HG02884 (cell line): Measurements from ENCODE around the gene NBPF4.
"Not testable (repeated sequence)": the region's sequence is repeated elsewhere in the genome, so short reads cannot be mapped to it uniquely, and the experiment has no call there.

Source experiments
- ATAC-seq: cut with Tn5 transposase; IDR thresholded peaks from one replicate; pipeline ENCODE4 v1.9.1; 2021; ENCODE audit warnings: mild to moderate bottlenecking, moderate library complexity; ENCODE audit not compliant: unreplicated experiment

Gene NBPF4

GRCh38 chr1:108211014-108211413, 32.9 kb downstream of the NBPF4 start:
- no peak for ATAC-seq

GRCh38 chr1:108209456-108210108, 34.3 kb downstream of the NBPF4 start:
- ATAC-seq: no peak

DNA sequence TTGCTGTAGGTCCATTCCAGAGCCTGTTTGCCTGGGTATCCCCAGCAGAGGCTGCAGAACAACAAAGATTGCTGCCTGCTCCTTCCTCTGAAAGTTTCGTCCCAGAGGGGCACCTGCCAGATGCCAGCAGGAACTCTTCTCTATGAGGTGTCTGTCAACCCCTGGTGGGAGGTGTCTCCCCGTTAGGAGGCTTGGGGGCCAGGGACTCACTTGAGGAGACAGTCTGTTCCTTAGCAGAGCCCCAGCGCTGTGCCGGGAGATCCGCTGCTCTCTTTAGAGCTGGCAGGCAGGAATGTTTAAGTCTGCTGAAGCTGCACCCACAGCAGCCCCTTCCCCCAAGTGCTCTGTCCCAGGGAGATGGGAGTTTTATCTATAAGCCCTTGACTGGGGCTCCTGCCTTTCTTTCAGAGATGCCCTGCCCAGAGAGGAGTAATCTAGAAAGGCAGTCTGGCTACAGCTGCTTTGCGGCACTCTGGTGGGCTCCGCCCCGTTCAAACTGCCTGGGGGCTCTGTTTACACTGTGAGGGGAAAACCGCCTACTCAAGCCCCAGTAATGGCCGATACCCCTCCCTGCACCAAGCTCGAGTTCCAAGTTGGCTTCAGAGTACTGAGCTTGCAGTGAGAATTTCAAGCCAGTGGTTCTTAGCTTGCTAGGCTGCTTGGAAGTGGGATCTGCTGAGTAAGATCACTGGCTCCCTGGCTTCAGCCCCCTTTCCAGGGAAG, 35.0 kb downstream of the NBPF4 start:
- ATAC-seq: no peak

DNA sequence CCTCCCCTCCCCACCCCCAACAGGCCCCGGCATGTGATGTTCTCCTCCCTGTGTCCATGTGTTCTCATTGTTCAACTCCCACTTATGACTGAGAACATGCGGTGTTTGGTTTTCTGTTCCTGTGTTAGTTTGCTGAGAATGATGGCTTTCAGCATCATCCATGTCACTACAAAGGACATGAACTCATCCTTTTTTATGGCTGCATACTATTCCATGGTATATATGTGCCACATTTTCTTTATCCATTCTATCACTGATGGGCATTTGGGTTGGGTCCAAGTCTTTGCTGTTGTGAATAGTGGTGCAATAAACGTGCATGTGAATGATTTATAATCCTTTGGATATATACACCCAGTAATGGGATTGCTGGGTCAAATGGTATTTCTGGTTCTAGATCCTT, 40.3 kb downstream of the NBPF4 start:
- not testable (repeated sequence) for ATAC-seq

DNA sequence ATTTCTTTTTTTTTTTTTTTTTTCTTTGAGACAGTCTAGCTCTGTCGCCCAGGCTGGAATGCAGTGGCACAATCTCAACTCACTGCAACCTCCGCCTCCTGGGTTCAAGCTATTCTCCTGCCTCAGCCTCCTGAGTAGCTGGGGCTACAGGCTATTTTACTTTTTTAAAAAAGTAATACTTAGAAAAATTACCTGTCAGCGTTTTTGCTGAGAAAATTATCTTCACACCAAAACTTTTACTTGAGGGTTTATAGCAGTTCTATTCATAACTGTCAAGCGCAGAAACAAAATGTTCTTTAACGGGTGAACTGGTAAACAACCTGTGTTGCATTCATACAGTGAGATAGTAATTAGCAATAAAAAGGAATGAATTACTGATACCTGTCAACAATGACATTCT, 42.2 kb downstream of the NBPF4 start:
- no peak for ATAC-seq

DNA sequence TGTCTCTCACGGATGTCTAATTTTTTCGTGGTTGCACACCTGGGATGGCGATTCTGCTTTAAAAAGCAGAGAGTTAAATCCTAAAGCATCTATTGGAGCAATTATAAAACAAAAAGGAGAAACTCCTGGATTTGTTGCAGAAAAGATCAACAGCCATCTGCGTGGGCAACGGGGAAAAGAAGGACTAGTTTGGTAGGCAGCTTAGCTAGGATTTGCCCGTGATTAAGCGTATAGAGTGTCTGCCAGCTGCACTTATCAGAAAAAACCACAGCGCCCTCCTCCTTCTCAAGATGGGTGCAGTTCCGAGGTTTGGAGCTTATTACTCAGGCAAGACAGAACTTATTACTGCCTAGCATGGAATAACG, 43.2 kb downstream of the NBPF4 start:
- no peak for ATAC-seq

DNA sequence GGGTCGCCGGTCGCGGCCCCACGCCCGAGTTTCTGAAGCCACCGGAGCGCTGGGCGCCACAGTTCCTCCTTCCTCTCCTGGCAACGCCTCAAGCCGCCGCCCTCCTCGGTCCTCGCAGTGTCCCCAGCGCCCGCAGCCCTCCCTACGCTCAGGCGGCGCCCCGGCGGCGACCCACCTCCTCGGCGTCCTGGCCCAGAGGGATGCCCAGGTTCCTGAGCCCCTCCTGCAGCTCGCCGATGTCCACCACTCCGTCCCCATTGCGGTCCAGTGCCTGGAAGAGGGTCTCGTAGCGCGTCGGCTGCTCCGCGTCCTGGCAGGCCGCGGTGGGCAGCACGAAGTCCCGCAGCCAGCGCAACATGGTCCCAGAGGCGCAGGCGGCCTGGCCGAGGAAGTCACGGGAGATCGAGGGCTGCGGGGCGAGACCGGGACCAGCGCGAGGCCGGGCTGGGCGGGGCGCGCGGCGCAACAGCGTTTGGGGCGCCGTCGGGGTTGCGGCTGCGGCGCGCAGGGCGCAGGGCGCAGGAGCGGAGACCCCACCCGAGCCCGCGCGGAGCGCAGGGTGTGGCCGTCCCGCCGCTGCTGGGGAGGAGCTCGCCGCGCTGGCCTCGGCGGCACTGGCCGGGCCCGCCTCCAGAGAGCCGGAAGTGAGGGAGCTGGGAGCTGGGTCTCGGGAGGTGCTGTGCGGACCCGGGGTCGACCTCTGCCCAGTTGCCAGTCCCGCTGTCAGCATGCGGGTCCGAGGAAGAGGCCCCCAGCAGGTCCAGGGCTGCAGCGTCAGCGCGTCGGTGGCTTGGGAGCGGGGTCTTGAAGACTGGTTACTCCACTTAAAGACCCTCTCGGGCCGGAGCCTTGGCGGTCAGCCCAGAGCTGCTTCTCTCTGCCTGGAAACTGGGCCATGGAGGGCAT, 43.8 kb downstream of the NBPF4 start, which contains the start of gene SLC25A24:
Gene SLC25A24 (minus strand): TSS at position 563 of the 906 bp plus-strand sequence. CDS start 205 bp downstream, at position 358.
- ATAC-seq: peak; percentile 62

GRCh38 chr1:108199201-108199691, 44.6 kb downstream of the NBPF4 start:
- ATAC-seq: no peak

DNA sequence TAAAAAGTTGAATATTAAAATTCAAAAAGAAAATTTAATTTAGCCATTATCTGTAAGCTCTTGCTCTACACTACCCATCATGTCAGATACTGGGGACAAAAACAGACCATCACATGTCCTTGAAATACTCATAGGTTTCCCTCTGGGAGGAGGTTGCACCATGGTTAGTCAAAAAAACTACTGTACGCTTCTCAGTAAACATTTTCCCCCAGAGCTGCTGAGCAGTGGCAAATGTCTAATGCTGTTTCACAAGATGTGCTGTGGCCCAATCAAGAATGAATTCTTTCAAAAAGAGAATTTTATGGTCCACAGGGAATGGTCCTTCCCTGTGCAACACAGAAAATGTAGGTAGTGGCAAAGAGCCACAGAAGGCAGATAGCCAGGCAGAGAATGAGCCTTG, 49.8 kb downstream of the NBPF4 start:
- ATAC-seq: no peak

DNA sequence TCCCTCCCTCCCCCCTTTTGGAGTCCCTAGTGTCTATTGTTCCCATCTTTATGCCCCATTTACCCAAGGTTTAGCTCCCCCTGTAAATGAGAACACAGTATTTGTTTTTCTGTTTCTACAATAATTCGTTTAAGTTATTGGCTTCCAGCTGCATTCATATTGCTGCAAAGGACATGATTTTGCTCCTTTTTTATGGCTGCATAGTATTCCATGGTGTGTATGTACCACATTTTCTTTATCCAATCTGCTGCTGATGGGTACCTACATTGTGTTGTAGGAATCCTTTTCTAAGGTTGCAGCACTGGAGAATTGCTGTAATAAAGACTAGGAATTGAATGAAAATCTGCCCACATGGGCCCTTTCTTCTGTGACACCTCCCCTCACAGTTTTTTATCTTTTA, 50.5 kb downstream of the NBPF4 start:
- no peak for ATAC-seq

- no peak for ATAC-seq
Measured at GRCh38 chr1:108192581-108192980, 51.3 kb downstream of the NBPF4 start.

DNA sequence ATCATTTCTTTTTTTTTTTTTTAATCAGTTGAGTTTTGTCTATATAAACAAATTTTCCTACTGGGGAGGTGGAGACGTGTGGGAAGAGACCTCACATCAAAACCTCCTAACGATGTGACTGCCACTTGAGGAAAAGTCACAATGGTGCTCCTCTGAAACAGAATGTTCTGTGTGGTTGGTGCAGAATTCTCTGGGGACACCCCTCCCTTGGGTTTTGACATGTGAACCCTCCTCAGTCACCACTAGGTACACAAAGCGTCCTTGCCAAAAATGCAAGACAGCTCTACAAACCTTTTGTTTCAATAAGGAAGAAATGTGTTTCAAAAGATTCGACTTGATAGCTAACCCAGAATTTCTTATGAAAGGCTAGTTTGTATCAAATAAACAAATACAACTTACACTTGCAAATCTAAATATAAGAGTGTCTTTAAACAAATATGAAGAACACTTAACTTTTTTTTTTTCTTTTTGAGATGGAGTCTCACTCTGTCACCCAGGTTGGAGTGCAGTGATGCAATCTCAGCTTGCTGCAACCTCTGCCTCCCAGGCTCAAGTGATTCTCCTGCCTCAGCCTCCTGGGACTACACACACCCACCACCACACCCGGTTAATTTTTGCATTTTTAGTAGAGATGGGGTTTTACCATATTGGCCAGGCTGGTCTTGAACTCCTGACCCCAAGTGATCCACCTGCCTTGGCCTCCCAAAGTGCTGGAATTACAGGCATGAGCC, 53.0 kb downstream of the NBPF4 start:
- ATAC-seq: no peak

DNA sequence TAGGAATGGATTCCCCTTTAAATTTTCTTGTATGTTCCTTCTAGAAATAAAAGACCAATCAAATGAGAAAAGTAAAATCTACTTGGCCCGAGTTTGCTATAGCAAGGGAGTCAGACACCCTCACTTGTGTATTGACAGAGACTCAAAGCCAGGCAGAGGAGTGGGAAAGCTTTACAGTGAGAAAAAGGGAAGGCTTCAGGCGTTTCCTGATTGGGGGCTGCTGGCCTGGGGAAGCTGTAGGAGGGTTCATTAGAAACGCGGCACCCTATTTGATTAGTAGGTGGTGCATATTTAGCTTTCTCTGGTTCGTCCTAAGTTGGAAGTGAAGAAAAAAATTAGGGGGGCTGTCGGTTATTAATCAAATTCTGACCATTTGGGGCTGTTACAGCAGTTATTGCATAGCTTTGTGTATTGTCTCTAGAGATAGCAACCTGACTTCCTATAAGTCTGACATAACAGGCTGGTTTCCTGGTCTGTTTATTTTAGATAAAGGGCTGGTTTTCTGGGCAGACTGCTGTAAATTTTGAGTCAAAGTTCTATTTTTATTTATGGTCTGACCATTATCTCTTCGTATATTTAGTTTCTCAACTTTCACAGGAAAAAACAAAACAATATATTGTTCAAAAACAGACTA, 53.8 kb downstream of the NBPF4 start:
- ATAC-seq: no peak

DNA sequence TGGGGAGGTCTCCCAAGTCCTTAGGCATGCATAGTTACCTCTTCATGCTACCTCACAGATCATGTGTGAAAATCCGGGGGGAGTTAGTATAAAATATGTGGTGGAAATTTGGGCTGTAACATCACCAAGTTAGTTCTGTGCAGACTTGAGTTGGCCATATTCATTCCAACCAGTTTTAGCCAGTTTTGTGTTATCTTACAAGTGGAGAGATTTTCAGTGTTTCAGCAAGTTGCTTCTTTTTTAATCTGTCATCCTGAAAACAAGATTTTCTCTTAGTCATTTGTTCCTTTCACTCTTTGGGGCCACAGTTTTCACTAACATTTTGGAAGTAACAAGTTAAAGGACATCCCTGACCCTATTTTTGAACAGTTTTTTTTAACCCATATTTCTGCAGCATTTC, 55.1 kb downstream of the NBPF4 start:
- no peak for ATAC-seq

DNA sequence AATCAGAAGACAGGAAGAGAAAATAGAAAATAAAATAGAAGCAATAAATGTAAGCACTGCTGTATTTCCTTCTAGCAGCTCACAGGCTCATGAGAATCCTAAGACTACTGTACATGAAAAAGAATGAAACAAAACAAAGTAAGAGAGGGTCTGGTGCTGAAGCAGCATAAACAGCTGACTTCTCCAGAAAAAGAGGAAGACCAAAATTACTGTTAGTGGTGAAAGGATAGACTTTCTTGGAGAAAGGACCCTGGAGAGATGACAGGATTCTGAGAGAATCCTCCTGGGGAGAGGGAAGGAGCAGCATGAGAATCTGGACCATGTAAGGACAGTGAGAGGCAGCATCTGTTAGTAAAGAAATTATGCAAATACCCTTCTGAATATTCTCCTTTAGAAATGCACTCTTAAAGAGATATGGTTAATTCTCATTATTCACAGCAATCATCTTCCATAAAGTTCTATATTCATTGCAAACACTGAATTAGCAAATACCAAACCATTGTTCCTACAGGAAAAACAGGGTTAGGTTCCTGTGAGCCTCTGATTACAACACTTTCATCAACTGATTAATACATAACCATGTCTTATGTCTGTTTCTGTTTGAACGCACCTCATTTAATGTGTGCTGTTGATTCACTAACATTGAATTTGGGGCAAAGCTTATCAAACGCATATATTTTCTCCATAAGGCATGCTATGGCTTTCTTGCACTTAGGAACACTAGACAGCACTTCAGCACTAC, 60.7 kb downstream of the NBPF4 start:
- ATAC-seq: no peak

DNA sequence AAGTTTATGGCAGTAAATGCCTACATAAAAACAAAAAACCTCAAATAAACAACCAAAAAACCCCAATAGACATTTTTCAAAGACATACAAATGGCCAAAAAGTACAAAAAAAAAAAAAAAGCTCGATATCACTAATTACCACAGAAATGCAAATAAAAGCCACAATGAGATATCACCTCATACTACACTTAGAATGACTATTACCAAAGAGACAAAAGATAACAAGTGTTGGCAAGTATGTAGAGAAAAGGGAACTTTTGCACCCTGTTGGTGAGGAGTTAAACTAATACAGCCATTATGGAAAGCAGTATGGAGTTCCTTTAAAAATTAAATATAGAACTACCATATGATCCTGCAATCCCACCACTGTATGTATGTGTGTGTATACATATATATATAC, 64.9 kb downstream of the NBPF4 start:
- no peak for ATAC-seq
